Fibroblast of skin of left quadriceps (primary cell): Measurements from ENCODE around the gene CDX1.
"Not testable (repeated sequence)": the region's sequence is repeated elsewhere in the genome, so short reads cannot be mapped to it uniquely, and the experiment has no call there.

Source experiments
- DNase-seq, 2 experiments: peaks; one replicate each; pipeline ENCODE4 v3.0.0-alpha.2; 2013; ENCODE audit warnings: low read depth in 2 of 2

CDX1 gene

DNA sequence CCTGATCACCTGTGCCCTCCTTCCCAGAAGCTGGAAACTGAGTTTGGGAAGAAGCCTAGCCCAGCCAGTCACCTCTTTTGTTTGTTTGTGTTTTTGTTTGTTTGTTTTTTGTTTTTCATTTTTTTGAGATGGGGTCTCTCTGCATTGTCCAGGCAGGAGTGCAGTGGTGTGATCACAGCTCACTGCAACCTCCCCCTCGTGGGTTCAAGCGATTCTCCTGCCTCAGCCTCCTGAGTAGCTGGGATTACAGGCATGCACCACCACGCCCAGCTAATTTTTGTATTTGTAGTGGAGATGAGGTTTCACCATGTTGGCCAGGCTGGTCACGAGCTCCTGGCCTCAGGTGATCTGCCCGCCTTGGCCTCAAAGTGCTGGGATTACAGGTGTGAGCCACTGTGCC, 67.1 kb downstream of the CDX1 start:
- DNase-seq: not testable (repeated sequence)
